OCI-LY3 (cell line): ENCODE measurements around the gene SMPDL3B.
A peak's percentile ranks its signal among the peaks of the same experiment; 100 is the strongest.

Source experiments
- H2AFZ ChIP-seq: fragments of 200-600, 300-600 bp; shearing (Covaris generic); 2 replicates; pipeline ENCODE4 v1.6.0; 2014; ENCODE audit warnings: antibody characterized with exemption, low read depth, low read length
- H3K27ac ChIP-seq: fragments of 200-600, 300-600 bp; sonication (generic); 2 replicates; pipeline ENCODE4 v1.5.1; 2014; ENCODE audit warnings: mild to moderate bottlenecking, low read length, moderate library complexity, mixed read lengths
- H3K27me3 ChIP-seq: fragments of 200-600, 300-600 bp; sonication (generic); 2 replicates; pipeline ENCODE4 v1.6.1; 2014; ENCODE audit warnings: low read depth, low read length, mixed read lengths
- H3K36me3 ChIP-seq: fragments of 200-600, 300-600 bp; sonication (generic); replicated peaks from 2 replicates; pipeline ENCODE3; 2014; ENCODE audit warnings: low read depth, low read length, mixed read lengths
- H3K4me1 ChIP-seq: fragments of 300-600, 200-600 bp; sonication (generic); 2 replicates; pipeline ENCODE4 v1.6.1; 2014; ENCODE audit warnings: low read length, mixed read lengths
- H3K4me2 ChIP-seq: fragments of 200-600, 300-600 bp; sonication (generic); 2 replicates; pipeline ENCODE4 v1.6.1; 2014; ENCODE audit warnings: low read length, mixed read lengths
- H3K4me3 ChIP-seq: fragments of 300-600, 200-600 bp; sonication (generic); 2 replicates; pipeline ENCODE4 v1.5.1; 2014; ENCODE audit warnings: antibody characterized with exemption, mild to moderate bottlenecking, low read length, moderate library complexity
- H3K79me2 ChIP-seq: fragments of 300-600, 200-600 bp; shearing (Covaris generic); 2 replicates; pipeline ENCODE4 v1.6.1; 2014; ENCODE audit warnings: mild to moderate bottlenecking, low read length, mixed read lengths
- H3K9ac ChIP-seq: fragments of 300-600, 200-600 bp; shearing (Covaris generic); 2 replicates; pipeline ENCODE4 v1.6.0; 2014; ENCODE audit warnings: mild to moderate bottlenecking, low read length, moderate library complexity
- H3K9me3 ChIP-seq: fragments of 200-600, 300-600 bp; shearing (Covaris generic); 2 replicates; pipeline ENCODE4 v1.6.1; 2014; ENCODE audit warnings: low read length, mixed read lengths; ENCODE audit not compliant: insufficient read depth
- H4K20me1 ChIP-seq: fragments of 200-600, 300-600 bp; sonication (generic); 2 replicates; pipeline ENCODE4 v1.6.1; 2016; ENCODE audit warnings: low read length, mixed read lengths; ENCODE audit not compliant: insufficient read depth
- CTCF ChIP-seq: fragments of 200-600, 300-600 bp; sonication (generic); IDR thresholded peaks from 2 replicates; pipeline ENCODE4 v1.5.1; 2014; ENCODE audit warnings: antibody characterized with exemption, low read length, low read depth
- EZH2phosphoT487 ChIP-seq: fragments of 200-600 bp; shearing (Covaris generic); IDR thresholded peaks from 2 replicates; pipeline ENCODE4 v1.6.1; 2018; ENCODE audit warnings: antibody characterized with exemption, mixed run types, low read depth

SMPDL3B gene, protein sequence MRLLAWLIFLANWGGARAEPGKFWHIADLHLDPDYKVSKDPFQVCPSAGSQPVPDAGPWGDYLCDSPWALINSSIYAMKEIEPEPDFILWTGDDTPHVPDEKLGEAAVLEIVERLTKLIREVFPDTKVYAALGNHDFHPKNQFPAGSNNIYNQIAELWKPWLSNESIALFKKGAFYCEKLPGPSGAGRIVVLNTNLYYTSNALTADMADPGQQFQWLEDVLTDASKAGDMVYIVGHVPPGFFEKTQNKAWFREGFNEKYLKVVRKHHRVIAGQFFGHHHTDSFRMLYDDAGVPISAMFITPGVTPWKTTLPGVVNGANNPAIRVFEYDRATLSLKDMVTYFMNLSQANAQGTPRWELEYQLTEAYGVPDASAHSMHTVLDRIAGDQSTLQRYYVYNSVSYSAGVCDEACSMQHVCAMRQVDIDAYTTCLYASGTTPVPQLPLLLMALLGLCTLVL

DNA sequence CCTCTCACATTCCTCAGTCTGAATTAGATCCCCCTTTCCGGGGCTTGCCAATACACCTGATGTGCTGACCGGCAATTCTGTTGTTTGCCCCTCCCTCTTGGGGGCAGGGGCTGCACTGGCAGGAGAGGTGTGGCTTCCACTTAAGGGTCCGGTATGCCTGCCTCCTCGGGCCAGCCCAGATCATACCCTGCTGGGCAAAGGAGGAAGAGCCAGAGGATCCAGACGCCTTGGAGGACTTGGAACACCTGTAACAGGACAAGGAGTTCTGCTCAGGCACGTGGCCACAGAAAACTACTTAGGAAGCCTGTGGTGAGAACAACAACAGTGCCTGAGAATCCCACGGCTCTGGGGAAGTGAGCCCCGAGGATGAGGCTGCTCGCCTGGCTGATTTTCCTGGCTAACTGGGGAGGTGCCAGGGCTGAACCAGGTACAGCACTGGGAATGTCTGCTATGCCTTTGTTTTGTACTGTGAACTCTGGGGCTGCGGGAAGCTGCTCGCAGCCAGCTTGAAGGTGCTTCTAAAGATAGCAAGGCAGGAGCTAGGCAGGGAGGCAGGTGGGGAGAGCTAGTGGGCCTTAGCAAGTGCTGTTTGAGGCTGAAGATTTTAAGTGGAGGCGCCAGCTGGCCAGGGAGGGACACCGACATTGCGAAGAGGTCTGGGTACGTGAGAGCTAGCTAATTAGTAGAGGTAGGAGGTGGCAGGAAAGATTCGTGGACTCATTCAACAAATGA, at the start of gene SMPDL3B:
Gene SMPDL3B, plus strand, starts transcription at position 183 of the 732 bp plus-strand sequence. Its CDS starts 184 bp downstream, at position 367.
- H3K36me3 ChIP-seq, result no peaks in the 10 kb centered on the region
- H3K79me2 ChIP-seq, result no peaks in the 10 kb centered on the region
- no peaks in the 10 kb centered on the region for H4K20me1 ChIP-seq
- peaks cover 10% of the 10 kb centered on the region for H3K4me1 ChIP-seq
- H3K9ac ChIP-seq, result no peak within 1 kb of the TSS
- peak within 1 kb of the TSS; percentile 55 for H3K4me3 ChIP-seq
- no peak within 1 kb of the TSS for H3K27ac ChIP-seq
- H3K9me3 ChIP-seq, result no peaks in the 10 kb centered on the region
- no peaks in the 10 kb centered on the region for H3K27me3 ChIP-seq
- TF ChIP-seq EZH2phosphoT487 (no peak), CTCF (no peak)
- H2AFZ ChIP-seq, result peak within 1 kb of the TSS; percentile 15
- H3K4me2 ChIP-seq, result peak within 1 kb of the TSS; percentile 60

DNA sequence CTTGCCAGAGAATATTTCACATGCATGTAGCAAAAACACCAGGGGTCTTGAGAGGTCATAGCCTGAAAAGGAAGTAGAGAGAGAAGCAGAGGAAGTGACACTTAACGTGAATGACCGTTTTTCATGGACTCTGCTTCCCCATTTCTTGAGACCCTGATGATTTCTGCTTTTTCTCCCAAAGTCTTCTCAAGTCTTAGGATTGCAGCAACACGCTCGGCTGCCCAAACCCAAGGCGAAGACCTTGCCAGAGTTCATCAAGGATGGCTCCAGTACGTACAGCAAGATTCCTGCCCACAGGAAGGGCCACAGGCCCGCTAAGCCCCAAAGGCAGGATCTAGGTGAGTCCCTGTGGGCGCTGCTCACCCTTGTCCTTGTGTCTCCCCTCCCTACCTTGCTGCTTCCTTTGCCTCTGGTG, 49.7 kb upstream of the SMPDL3B start:
- H3K4me2 ChIP-seq, result peak overlapping the region; percentile 40
- H3K79me2 ChIP-seq, result no peaks in the 10 kb centered on the region
- no peaks in the 10 kb centered on the region for H3K27me3 ChIP-seq
- no peaks in the 10 kb centered on the region for H3K36me3 ChIP-seq
- no peak overlapping the region for H2AFZ ChIP-seq
- H3K27ac ChIP-seq, result peak overlapping the region; percentile 17; the same call in 1 of the 2 replicates
- peaks cover 27% of the 10 kb centered on the region for H3K4me1 ChIP-seq
- H4K20me1 ChIP-seq, result no peaks in the 10 kb centered on the region
- no peak overlapping the region for H3K9ac ChIP-seq
- H3K4me3 ChIP-seq, result no peak overlapping the region; the same call in 1 of the 2 replicates
- no peaks in the 10 kb centered on the region for H3K9me3 ChIP-seq
- TF ChIP-seq EZH2phosphoT487 (no peak), CTCF (no peak)

GRCh38 chr1:27885621-27886352, 49.0 kb upstream of the SMPDL3B start:
- TF ChIP-seq EZH2phosphoT487 (no peak), CTCF (no peak)
- H3K4me2 ChIP-seq, result no peak overlapping the region
- no peak overlapping the region for H2AFZ ChIP-seq
- no peak overlapping the region for H3K9ac ChIP-seq
- no peaks in the 10 kb centered on the region for H3K36me3 ChIP-seq
- no peaks in the 10 kb centered on the region for H3K9me3 ChIP-seq
- H3K27ac ChIP-seq, result no peak overlapping the region
- no peaks in the 10 kb centered on the region for H3K79me2 ChIP-seq
- no peaks in the 10 kb centered on the region for H3K27me3 ChIP-seq
- peaks cover 32% of the 10 kb centered on the region for H3K4me1 ChIP-seq
- H3K4me3 ChIP-seq, result no peak overlapping the region
- no peaks in the 10 kb centered on the region for H4K20me1 ChIP-seq
